Lower leg skin (tissue), 4 donors: ENCODE measurements around the gene KCNT1. TPM values are rescaled to one million over a fixed set of nuclear protein-coding genes. Genes with fewer than 3 reads are reported as not detected.

Experiments
- DNase-seq, 2 donors: peaks; one replicate each; pipeline ENCODE4 v3.0.0-alpha.2; 2019; ENCODE audit warnings: low spot score in 2 of 2
- H3K4me3 ChIP-seq: fragments of 200-600 bp; sonication (generic); 2 replicates; pipeline ENCODE4 v1.5.1; 2017; ENCODE audit warnings: mild to moderate bottlenecking, low read depth; ENCODE audit not compliant: poor library complexity, severe bottlenecking
- POLR2A ChIP-seq, 2 donors: fragments of 450-650 bp; IDR thresholded peaks; one replicate each; pipeline ENCODE4 v1.6.1; 2016 to 2017; ENCODE audit warnings: antibody characterized with exemption in 2 of 2, mild to moderate bottlenecking in 1 of 2, moderate library complexity in 1 of 2
- WGBS, 2 donors: methylation state at CpG; one replicate each; pipeline ENCODE4 v1.1.5; 2018; 5-methylcytosine and 5-hydroxymethylcytosine counted together
- intact Hi-C: fragments of 100-400 bp; cut with DNase I; formaldehyde crosslinking; loops from one replicate; pipeline ENCODE4 v1.15.0; 2023; ENCODE audit warnings: low total_unique reads
- total RNA-seq, 4 donors: library from RNA; depleted of rRNA; stranded (reverse); fragments of >200 nt; gene quantifications; one replicate each; pipeline ENCODE4 v1.1.0, GENCODE V29; 2016
- TF ChIP-seq, protein P1 (sequence below), 3 donors: fragments of 450-650 bp; IDR thresholded peaks; one replicate each; pipeline ENCODE4 v1.5.1; 2016; ENCODE audit warnings: antibody characterized with exemption in 3 of 3, mild to moderate bottlenecking in 3 of 3, moderate library complexity in 2 of 3

Gene KCNT1
- total RNA-seq, 4 donors from 2014 or later = 0.10 TPM; not detected in 3

- no peak for TF ChIP-seq POLR2A (IDR thresholded peaks at IDR 0.05)
- TF ChIP-seq, protein P1, sequence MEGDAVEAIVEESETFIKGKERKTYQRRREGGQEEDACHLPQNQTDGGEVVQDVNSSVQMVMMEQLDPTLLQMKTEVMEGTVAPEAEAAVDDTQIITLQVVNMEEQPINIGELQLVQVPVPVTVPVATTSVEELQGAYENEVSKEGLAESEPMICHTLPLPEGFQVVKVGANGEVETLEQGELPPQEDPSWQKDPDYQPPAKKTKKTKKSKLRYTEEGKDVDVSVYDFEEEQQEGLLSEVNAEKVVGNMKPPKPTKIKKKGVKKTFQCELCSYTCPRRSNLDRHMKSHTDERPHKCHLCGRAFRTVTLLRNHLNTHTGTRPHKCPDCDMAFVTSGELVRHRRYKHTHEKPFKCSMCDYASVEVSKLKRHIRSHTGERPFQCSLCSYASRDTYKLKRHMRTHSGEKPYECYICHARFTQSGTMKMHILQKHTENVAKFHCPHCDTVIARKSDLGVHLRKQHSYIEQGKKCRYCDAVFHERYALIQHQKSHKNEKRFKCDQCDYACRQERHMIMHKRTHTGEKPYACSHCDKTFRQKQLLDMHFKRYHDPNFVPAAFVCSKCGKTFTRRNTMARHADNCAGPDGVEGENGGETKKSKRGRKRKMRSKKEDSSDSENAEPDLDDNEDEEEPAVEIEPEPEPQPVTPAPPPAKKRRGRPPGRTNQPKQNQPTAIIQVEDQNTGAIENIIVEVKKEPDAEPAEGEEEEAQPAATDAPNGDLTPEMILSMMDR (IDR thresholded peaks at IDR 0.05) = no peak
- 74 to 83% methylated on average over 11 to 16 of the region's 16 CpGs for WGBS, 2 donors
- no peak overlapping the region for H3K4me3 ChIP-seq
- no peak for DNase-seq
- intact Hi-C loops = no loop called here
Observed at GRCh38 chr9:135696446-135696845, 5.5 kb upstream of the KCNT1 start.

- WGBS, 2 donors = 69 to 76% methylated on average over 13 to 15 of the region's 15 CpGs
Observed at GRCh38 chr9:135697226-135697625, 4.8 kb upstream of the KCNT1 start.

DNA sequence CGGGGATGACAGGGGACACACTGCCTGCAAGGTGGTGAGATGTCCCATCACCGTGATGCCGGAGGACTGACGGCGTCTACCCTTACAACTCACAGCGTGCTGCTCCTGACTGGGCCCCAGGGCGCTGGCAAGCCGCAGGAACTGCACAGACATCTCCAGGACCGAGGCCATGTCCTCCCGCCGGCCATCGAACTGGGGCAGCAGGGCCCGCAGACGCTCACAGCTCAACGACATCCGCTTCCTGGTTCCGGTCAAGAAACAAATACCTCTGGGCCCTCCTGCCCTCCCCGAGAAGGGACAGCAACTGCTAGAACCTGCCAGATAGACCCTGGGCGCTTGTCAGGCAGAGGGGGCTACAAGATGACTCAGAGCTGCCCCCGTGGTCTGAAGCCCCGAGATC, 3.7 kb upstream of the KCNT1 start:
- no peak for TF ChIP-seq POLR2A (IDR thresholded peaks at IDR 0.05)
- TF ChIP-seq, protein P1 (IDR thresholded peaks at IDR 0.05) = no peak
- no peak overlapping the region for H3K4me3 ChIP-seq
- no peak for DNase-seq
- intact Hi-C loops = no loop called here
- WGBS, 2 donors = 54 to 60% methylated on average over 21 of the region's 21 CpGs

More at GRCh38 chr9:135697226-135697625, 4.8 kb upstream of the KCNT1 start:
- intact Hi-C loops = no loop called here
- no peak for DNase-seq
- TF ChIP-seq POLR2A (IDR thresholded peaks at IDR 0.05) = no peak
- TF ChIP-seq, protein P1 (IDR thresholded peaks at IDR 0.05) = no peak
- H3K4me3 ChIP-seq = no peak overlapping the region

- H3K4me3 ChIP-seq = no peak overlapping the region
- TF ChIP-seq, protein P1 (IDR thresholded peaks at IDR 0.05) = no peak
- TF ChIP-seq POLR2A (IDR thresholded peaks at IDR 0.05) = no peak
- WGBS, 2 donors = 64% methylated on average over 19 of the region's 19 CpGs
- intact Hi-C loops = no loop called here
- no peak for DNase-seq
Observed at GRCh38 chr9:135698767-135699166, 3.2 kb upstream of the KCNT1 start.

GRCh38 chr9:135699440-135699839, 2.5 kb upstream of the KCNT1 start, which contains the start of gene SOHLH1:
Gene SOHLH1 (minus strand): TSS chr9:135699481. CDS start chr9:135699467, 14 bp downstream.
- intact Hi-C loops = no loop called here
- DNase-seq = no peak
- TF ChIP-seq, protein P1 (IDR thresholded peaks at IDR 0.05) = no peak
- no peak for TF ChIP-seq POLR2A (IDR thresholded peaks at IDR 0.05)
- 79 to 81% methylated on average over 22 to 29 of the region's 30 CpGs for WGBS, 2 donors
- H3K4me3 ChIP-seq = no peak within 1 kb of the TSS

GRCh38 chr9:135700525-135700924, 1.5 kb upstream of the KCNT1 start:
- no peak overlapping the region for H3K4me3 ChIP-seq
- 39 to 54% methylated on average over 12 to 15 of the region's 15 CpGs for WGBS, 2 donors
- intact Hi-C loops = no loop called here
- TF ChIP-seq, protein P1 (IDR thresholded peaks at IDR 0.05) = no peak
- TF ChIP-seq POLR2A (IDR thresholded peaks at IDR 0.05) = no peak
- DNase-seq = no peak
